Activated naive CD4-positive, alpha-beta T cell treated with anti-CD3 and anti-CD28 coated beads, Interleukin-2, amount 50 U/mL, for 72 hours (primary cell): ENCODE results near the gene EN2. TPM values are rescaled to one million over a fixed set of nuclear protein-coding genes. Genes with fewer than 3 reads are reported as not detected.
A peak's percentile ranks its signal among the peaks of the same experiment; 100 is the strongest.

Experiments used
- ATAC-seq, 2 donors: fragments of 150-1000 bp; cut with Tn5 transposase; 2 replicates each; pipeline ENCODE4 v1.10.0; 2021; ENCODE audit warnings: mild to moderate bottlenecking in 2 of 2, moderate library complexity in 2 of 2
- DNase-seq, 2 donors: peaks; one replicate each; pipeline ENCODE4 v3.0.0; 2021 to 2022; ENCODE audit warnings: low spot score in 2 of 2
- H3K27ac Mint-ChIP-seq, 2 donors: one replicate each; pipeline ENCODE4 v1.8.0; 2022; ENCODE audit warnings: mild to moderate bottlenecking in 2 of 2, mixed read lengths in 2 of 2
- H3K36me3 Mint-ChIP-seq, 2 donors: one replicate each; pipeline ENCODE4 v1.8.0; 2022; ENCODE audit warnings: mixed read lengths in 2 of 2
- H3K9me3 Mint-ChIP-seq, 2 donors: one replicate each; pipeline ENCODE4 v1.8.0; 2022; ENCODE audit warnings: mixed read lengths in 2 of 2
- total RNA-seq, 2 donors: library from RNA; stranded (reverse); gene quantifications; one replicate each; pipeline ENCODE4 v1.2.3, GENCODE V29; 2022

EN2 gene
- total RNA-seq, 2 donors from 2014 or later = not detected

DNA sequence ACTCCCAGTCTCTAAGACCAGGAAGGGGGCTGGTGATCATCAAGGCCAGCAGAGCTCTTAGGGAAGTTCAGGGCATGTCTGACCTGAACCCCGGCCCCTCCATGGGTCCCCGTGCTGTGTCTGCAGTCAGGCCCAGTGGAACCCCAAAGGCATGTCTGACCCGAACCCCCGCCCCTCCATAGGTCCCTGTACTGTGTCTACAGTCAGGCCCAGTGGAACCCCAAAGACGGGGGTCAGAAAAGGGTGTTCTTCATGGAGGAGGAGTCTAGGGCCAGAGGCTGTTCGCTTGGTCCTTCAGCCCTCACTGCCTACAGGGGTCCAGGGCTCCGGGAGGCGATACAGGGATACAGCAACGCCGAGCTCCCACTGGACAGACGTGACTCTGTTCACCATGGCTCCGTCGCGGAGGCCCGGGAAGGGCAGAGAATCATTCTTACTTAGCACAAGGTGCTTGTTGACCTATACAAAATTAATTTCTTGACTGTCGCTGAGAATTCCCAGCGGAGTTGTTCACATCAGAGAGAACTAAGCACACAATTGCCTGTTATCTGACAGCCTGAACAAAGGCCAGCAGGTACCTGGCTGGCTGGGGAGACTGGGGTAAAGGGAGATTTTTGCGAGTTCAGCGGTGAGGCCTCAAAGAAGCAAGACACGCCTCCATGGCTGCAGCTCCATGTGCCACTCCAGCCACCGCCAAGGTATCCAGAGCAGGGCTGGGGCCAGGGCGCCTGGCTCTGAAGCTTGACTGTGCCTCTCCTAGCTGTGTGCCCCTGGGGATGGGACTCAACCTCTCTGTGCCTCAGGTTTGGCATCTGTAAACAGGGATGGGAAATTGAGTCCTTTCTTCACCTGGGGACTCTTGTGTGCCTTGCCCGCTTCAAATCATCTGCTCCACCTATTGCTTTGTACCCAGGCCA lies 26.8 kb downstream of the EN2 start:
- Mint-ChIP-seq H3K27ac (no peak overlapping the region), H3K36me3 (peaks cover 9 to 10% of the 10 kb centered on the region in 2 donors), H3K9me3 (peaks cover 9 to 11% of the 10 kb centered on the region in 2 donors)
- no peak for DNase-seq
- ATAC-seq = no peak

DNA sequence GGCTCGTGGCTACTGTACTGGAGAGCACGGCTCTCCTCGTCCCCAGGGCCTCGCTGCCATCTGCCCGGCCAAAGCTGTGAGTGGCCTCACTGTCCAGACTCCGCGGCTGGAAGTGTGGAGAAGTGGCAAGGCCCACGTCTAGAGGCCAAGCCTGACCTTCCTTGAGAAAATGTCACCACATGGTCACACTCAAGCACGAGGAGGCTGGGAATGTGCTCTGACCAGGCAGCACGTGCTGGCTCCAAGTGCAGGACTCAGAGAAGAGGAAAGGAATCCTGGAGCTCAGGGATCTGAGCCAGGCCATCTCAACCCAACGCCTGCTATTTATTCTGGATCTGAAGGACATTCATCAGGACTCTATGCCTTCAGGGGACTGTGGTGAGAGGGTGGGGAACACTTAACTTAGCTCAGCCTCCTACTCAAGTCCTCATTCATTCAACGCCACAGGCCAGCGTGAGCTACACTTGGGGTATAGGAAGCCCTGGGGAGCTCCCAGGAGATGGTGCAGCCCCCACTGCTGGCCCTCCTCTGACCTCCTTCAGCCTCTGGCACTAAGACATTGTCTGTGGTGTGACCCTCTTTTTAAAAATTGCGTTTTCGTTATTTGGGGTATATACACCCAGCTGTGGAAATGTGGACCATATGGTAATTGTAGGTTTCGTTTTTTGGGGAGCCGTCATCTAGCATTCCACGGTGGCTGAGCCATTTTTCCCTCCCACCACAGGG lies 29.0 kb downstream of the EN2 start:
- ATAC-seq (no peak), DNase-seq (no peak)
- Mint-ChIP-seq H3K27ac (no peak overlapping the region), H3K36me3 (peaks cover 11 to 13% of the 10 kb centered on the region in 2 donors), H3K9me3 (peaks cover 6 to 8% of the 10 kb centered on the region in 2 donors)

- H3K9me3 Mint-ChIP-seq = no peaks in the 10 kb centered on the region
- DNase-seq (no peak), ATAC-seq (no peak)
- peaks cover 6% of the 10 kb centered on the region in 2 donors for H3K36me3 Mint-ChIP-seq
- no peak overlapping the region for H3K27ac Mint-ChIP-seq
Measured at GRCh38 chr7:155487509-155488482, 29.9 kb downstream of the EN2 start.

DNA sequence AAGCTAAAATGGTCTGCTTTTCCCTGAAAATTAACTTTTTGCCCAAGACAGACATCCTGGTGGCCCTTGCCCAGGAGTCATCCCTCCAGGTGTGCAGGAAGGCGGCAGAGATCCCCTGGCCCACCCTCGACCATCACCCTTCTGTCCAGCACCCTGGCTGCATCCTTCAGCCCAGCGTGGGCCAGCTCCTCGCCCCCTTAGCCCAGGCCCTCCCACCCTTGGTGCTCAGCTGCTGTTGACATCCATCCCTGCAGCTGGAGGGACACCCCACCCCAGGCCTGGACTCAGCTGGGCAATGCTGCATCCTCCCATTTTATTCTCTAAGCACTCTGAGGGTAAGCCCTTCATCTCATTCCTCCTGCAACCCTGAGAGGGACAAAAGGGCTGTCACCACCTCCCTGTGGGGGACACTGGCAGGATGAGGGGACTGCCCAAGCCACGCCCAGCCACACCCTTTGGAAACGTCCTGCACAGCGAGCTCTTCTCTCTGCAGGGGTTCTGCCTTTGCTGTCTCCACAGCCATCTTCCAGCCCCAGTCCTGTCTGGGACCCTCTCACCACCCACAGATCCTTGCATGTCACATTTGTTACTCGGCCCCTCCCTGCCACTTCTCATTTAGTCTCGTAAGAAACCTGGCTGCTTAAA lies 30.7 kb downstream of the EN2 start:
- no peak overlapping the region for H3K27ac Mint-ChIP-seq
- peaks cover 6% of the 10 kb centered on the region in 2 donors for H3K36me3 Mint-ChIP-seq
- no peak for ATAC-seq
- no peaks in the 10 kb centered on the region for H3K9me3 Mint-ChIP-seq
- no peak for DNase-seq

GRCh38 chr7:155489158-155489840 lies 31.4 kb downstream of the EN2 start:
- ATAC-seq (no peak), DNase-seq (no peak)
- H3K27ac Mint-ChIP-seq = no peak overlapping the region
- peaks cover 6% of the 10 kb centered on the region in 2 donors for H3K36me3 Mint-ChIP-seq
- H3K9me3 Mint-ChIP-seq = no peaks in the 10 kb centered on the region

DNA sequence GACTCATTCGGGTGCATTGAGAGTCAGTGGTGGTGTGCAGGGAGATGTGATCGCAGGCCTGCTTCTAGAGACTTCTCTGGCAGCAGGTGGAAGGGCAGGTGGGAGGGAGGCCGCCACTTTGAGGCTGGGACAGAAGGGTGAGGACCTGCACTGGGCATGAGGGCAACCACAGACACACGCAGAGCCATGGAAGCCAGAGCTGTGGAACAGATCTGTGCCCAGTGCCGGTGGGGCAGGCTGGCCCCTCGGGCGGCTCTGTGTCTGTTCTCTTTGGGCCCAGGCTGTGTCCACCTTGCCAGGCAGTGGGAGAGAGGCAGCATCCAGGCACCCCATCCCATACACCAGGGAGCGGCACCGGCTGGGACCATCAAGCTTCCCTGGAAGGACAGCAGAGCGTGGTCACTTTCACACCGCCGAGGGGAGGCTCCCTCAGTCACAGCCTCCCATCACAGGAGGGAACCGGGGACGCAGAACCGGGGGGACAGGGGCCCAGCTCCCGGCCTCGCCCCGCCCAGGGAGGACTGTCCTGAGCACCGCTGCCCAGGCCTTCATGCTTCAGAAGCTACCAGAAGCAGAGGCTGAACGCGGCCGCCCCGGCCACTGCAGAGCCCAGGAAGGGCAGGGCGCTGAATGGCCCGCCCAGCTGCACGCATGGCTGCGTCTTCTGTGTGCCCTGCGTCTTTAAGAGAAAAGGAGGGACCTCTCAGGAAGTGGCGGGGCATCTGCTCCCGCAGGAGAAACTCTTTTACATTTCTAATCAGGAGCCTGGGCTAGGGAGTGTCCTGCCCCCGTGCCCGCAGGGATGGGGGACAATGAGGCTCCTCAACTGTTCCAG lies 32.1 kb downstream of the EN2 start:
- peaks cover 6% of the 10 kb centered on the region in 2 donors for H3K36me3 Mint-ChIP-seq
- no peak for DNase-seq
- H3K9me3 Mint-ChIP-seq = no peaks in the 10 kb centered on the region
- peak overlapping the region; percentile 68 to 70 for H3K27ac Mint-ChIP-seq
- ATAC-seq = peak in 1 of 2 donors; percentile 11

DNA sequence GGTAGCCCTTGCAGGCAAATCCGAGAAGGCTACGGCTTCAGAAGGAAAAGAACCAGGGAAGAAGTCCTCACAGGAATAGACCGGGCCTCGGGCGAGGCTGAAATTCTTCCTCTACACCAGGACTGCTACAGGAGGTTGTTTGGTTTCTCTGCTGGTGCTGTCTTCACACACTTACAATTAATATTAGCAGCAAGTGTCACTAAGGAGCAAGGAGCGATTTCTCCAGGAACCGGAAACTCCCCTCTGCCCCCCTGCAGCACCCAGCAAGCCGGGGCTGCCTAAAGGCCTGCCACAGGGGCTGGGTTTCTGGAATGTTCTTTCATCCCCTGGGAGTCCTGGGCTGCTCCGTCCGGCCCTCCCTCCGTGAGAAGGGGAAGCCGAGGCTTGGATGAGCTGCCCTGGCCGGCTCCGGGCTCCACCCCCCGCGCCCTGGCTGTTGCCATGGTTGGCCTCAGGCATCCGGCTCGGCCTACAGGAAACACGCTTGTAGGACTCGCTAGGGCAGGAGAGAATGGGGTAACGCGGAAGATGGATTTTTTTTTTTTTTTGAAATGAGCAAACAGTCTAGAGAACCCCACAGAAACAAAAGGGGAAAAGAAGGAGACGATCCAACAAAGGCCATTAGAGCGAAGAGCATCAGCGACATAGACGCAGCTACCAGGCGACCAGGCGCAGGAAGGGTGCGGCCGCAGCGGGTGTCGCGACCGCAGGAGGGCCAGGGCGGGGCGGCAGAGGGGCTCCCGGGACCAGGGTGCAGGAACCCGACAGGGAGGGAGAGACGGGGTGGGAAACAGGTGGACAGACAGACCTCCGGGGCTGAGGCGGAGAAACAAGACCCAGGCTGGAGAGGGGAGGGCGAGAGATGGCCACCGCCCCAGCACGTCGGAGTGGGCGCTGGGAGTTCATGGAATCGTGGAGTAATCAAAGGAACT lies 33.0 kb downstream of the EN2 start:
- ATAC-seq (peak; percentile 84 to 92), DNase-seq (peak in 1 of 2 donors; percentile 42)
- H3K27ac Mint-ChIP-seq = peak overlapping the region; percentile 68 to 70
- peaks cover 6% of the 10 kb centered on the region in 2 donors for H3K36me3 Mint-ChIP-seq
- H3K9me3 Mint-ChIP-seq = no peaks in the 10 kb centered on the region

- ATAC-seq = no peak
- Mint-ChIP-seq H3K27ac (no peak overlapping the region), H3K36me3 (peaks cover 6% of the 10 kb centered on the region in 2 donors), H3K9me3 (no peaks in the 10 kb centered on the region)
- no peak for DNase-seq
Measured at GRCh38 chr7:155491812-155492211, 33.9 kb downstream of the EN2 start.

GRCh38 chr7:155493744-155494538 lies 36.0 kb downstream of the EN2 start:
- ATAC-seq = no peak
- peaks cover 6% of the 10 kb centered on the region in 2 donors for H3K36me3 Mint-ChIP-seq

GRCh38 chr7:155494551-155494950 lies 36.6 kb downstream of the EN2 start:
- Mint-ChIP-seq H3K36me3 (peaks cover 6% of the 10 kb centered on the region in 2 donors), H3K27ac (no peak overlapping the region), H3K9me3 (no peaks in the 10 kb centered on the region)
- ATAC-seq = no peak
- no peak for DNase-seq

More at GRCh38 chr7:155493744-155494538, 36.0 kb downstream of the EN2 start:
- H3K27ac Mint-ChIP-seq = no peak overlapping the region
- no peak for DNase-seq
- H3K9me3 Mint-ChIP-seq = no peaks in the 10 kb centered on the region

- no peaks in the 10 kb centered on the region for H3K9me3 Mint-ChIP-seq
- ATAC-seq (no peak), DNase-seq (no peak)
- peaks cover 6 to 8% of the 10 kb centered on the region in 2 donors for H3K36me3 Mint-ChIP-seq
- no peak overlapping the region for H3K27ac Mint-ChIP-seq
Measured at GRCh38 chr7:155495440-155496248, 37.7 kb downstream of the EN2 start.

DNA sequence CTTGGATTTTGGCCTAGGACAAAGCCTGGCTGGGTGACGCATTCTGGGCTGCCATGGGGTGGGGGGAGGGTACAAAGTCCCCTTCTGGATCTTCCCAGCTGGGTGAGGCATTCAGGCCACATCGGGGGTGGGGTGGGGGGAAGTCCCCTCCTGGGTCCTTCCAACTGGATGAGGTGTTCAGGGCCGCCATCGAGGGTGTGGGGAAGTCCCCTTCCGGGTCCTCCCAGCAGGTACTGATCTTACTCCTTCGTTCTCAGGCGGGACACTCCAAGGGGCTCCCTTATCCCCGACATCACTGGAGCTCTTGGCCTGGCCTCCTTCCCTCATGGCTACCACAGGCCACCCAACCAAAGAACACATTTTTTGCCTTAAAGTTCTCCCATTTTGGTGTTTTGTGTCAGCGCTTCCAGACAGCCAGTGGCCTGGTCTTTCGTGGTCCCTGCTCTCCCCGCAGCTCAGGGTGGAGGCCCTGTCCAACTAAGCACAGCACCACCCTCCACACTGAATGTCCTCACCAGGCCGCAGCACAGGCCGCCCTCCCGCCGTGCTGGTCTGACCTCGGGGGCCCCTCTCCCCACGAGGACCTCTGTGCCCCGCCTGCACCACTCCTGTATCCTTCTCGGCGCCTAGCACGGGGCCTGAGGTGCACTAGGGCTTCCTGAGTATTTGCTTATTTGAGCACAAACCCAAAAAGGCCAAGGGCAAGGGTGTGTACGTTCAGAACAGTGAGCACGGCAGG lies 38.5 kb downstream of the EN2 start:
- ATAC-seq (no peak), DNase-seq (no peak)
- Mint-ChIP-seq H3K36me3 (peaks cover 0 to 6% of the 10 kb centered on the region in 2 donors), H3K27ac (no peak overlapping the region), H3K9me3 (no peaks in the 10 kb centered on the region)
